Neural cell (in vitro differentiated cells): ENCODE data around the gene SND1.

Experiments used
- EZH2 ChIP-seq: fragments of 200-600, 300-800 bp; shearing (Covaris generic), sonication (generic); IDR thresholded peaks from 2 replicates; pipeline ENCODE4 v1.6.1; 2014; ENCODE audit warnings: antibody characterized with exemption, low read length, borderline replicate concordance, mild to moderate bottlenecking; ENCODE audit not compliant: insufficient read depth, poor library complexity, severe bottlenecking
- POLR2AphosphoS5 ChIP-seq: IDR thresholded peaks from 2 replicates; pipeline ENCODE4 v1.6.1; 2012
- TF ChIP-seq, protein P1 (sequence below): fragments of 450-650 bp; IDR thresholded peaks from 2 replicates; pipeline ENCODE4 v1.5.1; 2014; ENCODE audit warnings: antibody characterized with exemption, mild to moderate bottlenecking, moderate library complexity; ENCODE audit not compliant: poor library complexity, severe bottlenecking

DNA sequence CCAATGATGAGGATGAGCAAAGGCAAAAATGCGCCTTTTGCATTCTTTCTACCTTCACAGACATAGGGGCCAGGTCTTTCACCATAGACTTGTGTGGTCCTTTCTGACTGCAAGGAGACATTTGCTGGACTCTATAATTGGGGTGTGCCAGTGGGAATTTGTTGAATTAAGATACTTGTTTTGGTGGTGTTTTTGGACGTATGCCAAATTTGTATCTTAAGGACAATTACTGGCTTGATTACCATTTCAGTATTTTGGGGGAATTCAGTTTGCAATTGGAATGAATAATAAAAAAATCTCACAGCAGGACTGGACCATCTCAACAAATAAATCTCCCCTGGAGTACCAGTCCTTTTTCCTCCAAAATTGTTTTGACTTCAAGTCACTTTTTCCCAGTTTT lies 47.9 kb downstream of the SND1 start:
- no peak for TF ChIP-seq EZH2
- TF ChIP-seq, protein P1, sequence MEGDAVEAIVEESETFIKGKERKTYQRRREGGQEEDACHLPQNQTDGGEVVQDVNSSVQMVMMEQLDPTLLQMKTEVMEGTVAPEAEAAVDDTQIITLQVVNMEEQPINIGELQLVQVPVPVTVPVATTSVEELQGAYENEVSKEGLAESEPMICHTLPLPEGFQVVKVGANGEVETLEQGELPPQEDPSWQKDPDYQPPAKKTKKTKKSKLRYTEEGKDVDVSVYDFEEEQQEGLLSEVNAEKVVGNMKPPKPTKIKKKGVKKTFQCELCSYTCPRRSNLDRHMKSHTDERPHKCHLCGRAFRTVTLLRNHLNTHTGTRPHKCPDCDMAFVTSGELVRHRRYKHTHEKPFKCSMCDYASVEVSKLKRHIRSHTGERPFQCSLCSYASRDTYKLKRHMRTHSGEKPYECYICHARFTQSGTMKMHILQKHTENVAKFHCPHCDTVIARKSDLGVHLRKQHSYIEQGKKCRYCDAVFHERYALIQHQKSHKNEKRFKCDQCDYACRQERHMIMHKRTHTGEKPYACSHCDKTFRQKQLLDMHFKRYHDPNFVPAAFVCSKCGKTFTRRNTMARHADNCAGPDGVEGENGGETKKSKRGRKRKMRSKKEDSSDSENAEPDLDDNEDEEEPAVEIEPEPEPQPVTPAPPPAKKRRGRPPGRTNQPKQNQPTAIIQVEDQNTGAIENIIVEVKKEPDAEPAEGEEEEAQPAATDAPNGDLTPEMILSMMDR, result no peak
- TF ChIP-seq POLR2AphosphoS5, result no peak
